ENCODE results near the gene PLXNA2.

Gene PLXNA2

DNA sequence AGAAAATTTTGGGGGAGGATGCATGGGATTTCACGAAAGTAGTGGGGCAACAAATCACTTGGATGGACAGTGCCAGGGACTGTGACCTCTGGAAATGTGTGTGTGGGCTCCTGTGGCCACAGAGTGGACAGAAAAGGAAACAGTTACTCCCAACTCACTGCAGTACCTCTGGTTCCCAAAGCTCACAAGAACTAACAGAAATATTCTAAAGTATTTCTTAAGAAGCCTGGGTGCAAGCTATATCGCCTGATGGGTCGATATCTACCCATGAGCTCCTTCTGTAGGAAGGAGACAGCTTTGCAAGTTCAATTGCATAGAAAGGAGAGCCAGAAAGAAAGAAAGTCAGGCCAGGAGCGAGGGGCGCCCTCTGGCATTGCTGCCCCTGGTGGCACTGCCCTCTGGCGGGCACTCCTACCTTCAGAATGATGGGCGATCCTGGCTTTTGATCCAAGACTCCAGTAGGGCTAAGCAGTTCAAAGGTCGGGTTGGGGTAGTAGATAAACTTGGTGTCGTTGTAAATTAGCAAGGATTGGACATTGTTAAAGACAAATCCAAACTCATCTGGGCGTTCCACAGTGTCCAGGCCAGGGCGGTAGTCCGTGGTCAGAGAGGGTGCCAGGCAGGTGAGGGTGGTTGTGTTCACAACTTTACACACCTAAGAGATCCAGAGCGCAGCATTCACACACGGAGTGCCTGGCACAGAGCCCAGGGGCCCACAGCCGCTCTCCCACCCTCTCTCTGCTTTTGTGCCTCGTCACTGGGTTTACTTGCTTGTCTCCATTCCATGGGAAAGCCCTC lies 198.5 kb downstream of the PLXNA2 start:
- no peak for DNase-seq (ENCODE audit: low read depth)

DNA sequence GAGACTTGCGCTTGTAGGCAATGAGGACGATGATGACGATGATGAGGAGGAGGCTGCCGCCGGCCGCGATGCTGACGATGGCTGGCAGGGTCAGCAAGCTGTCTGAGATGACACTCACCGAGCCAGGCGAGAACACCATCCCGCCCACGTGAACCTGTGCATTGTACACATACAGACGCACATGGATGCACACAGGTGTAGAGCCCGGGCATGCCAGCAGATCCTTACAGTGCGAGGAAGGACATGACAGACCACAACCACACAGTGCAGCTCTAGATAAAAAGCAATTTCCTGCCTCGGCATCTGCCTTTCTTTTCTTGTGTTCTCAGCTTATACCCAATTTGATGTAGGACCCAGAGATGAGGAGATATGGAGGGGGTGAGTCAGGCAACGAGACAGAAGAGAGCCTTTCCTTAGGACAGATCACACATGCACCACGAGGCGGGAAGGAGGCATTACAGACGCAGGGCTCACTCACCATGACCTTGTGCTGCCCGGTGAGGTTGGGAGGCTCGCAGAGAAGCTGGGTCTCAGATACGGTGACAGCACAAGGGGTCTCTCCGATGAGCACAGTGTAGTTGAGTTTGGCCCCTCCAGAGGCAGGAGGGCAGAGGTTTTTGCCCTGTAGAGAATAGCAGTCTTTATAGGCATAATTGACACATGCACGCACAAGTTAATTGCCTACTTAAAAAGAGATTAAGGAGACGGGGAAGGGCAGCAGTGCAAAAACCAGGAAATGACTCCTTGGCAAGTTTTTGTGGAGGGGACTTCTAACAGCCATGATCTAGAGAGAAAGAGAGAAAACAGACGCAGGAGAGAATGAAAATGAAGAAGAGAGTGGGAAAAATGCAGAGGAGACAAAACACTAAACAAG lies 199.4 kb downstream of the PLXNA2 start:
- no peak for DNase-seq (ENCODE audit: low read depth)

- no peak for DNase-seq (ENCODE audit: low read depth)
Observed at GRCh38 chr1:208043691-208044181, 200.4 kb downstream of the PLXNA2 start.

GRCh38 chr1:208042868-208043267 lies 201.3 kb downstream of the PLXNA2 start:
- no peak for DNase-seq (ENCODE audit: low read depth)

- DNase-seq (ENCODE audit: low read depth), result no peak
Observed at GRCh38 chr1:208042041-208042615, 202.1 kb downstream of the PLXNA2 start.

DNA sequence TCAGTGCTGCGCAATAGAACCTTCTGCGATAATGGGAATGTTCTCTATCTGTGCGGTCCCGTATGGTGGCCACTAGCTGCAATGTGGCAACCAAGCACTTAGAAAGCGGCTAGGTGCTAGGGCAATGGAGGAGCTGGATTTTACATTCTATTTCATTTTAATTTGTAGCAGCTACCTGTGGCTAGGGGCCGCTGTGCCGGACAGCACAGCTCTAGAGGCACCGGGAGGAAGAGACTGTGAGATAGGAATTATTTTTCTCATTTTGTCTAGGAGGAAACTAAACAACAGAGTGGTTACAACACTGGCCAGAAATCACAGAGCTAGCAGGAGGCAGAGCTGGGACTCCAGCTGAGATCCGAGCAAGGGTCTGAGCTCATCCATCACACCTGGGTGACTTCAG lies 202.7 kb downstream of the PLXNA2 start:
- no peak for DNase-seq (ENCODE audit: low read depth)

DNA sequence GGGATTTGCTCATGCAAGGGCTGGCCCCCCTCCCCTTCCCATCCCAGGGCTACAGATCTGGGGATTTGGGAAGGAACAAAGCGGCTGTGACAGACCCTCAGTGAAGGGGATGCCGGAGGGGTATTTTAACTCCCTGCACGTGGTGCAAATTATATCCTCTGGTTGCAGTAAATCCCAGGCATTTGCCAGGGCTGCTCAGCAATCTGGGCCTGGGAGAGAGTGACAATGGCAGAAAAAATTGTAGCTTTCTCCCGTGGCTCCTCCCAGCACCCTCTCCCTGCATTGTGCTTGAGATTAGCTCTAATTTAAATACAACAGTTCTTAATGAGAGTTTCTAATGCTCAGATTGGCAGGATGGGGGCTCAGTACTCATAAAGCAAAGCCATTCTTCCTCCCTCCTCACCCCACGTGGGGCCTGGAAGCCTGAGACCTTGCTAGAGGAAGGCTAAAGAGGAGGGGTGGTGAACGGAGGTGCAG lies 203.3 kb downstream of the PLXNA2 start:
- no peak for DNase-seq (ENCODE audit: low read depth)

DNA sequence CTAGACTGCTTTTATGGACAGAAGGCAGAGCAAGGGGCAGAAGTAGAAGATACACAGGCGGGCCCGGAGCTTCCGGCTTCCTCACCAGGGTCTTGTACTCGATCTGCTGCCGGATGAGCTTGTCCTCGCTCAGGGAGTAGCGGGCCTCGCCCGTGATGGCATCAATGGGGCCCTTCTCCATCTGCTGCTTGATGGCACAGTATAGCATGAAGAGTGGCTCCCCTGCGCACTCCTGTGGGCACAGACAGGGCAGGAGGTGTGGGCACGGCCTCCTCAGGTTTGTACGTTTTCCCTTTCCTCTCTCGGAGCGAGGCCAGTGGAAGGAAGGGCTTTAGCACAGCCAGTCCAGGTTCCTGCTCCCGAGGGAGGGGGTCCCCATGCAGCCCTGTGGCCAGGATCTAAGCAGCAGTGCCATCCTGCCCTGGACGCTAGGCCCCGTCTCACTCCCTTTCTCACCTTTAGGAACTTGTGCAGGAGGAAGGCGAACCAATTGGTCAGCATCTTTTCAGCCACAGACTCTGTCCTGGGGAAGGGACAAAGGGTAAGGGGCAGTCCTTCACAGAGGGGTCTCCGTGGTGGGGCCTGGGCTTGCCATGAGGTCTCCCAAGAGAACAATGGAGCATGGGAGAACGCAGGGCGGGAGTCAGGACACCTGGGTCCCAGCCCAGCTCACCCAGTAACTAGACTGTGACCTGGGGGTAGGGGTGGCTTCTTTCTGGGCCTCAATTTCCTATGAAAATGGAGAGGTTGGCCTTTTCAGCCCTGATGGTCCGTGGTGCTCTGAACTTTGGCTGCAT lies 204.4 kb downstream of the PLXNA2 start:
- DNase-seq (ENCODE audit: low read depth), result no peak

DNA sequence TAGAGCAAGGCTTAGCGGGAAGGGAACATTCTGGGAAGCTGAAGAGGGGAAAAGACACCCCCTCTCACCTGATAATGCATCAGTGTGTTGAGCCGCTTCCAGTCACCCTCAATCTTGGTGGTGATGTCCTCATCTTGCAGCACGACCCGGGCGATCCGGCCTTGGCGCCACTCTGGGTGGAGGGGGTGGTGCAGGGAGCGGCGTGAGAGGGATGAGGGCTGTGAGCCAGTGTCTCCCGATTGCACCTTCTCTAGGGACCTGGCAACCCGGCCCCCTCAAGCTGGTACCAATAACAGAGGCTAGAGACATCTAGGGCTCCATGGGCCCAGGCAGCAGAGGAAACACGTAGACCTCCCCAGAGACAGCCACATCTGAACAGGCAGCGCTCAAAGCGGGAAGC lies 205.9 kb downstream of the PLXNA2 start:
- DNase-seq (ENCODE audit: low read depth), result no peak

DNA sequence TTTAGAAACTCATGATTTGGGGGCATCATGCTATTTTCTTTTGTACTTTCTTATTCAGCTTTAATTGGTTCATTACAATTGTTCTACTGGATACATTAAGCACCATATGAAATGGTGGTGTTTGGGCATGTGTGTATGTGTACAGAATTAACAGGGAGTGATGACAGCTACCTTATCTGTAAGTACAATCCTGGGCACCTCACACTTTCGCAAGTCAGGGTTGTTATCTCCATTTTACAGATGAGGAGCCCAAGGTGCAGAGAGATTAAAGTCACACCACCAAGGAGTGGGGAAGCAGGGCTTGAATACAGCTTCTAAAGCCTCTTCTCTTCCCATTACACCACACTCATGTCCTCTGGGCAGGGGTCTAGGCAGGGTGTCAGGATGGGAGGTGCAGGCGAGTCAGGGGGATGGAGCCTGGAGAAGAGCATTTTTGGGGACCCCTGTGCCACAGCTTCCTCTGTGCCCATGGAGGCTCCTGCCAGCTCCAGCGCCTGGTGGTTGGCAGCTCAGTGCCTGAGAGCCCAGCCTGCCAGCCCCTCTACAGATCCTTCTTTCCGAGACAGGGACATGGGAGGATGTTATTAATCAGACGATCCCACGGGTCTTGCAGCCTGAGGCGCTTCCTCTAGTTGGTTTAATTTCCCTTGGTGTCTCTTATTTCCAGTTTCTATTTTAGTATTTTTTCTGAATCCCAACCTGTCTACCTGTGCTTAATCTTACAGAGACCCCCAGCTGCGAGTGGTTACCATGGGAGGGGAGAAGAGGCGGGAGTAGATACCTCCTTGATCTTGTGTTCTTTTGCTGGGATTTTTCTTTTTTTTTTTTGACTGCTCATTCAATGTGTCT lies 207.0 kb downstream of the PLXNA2 start:
- no peak for DNase-seq (ENCODE audit: low read depth)

DNA sequence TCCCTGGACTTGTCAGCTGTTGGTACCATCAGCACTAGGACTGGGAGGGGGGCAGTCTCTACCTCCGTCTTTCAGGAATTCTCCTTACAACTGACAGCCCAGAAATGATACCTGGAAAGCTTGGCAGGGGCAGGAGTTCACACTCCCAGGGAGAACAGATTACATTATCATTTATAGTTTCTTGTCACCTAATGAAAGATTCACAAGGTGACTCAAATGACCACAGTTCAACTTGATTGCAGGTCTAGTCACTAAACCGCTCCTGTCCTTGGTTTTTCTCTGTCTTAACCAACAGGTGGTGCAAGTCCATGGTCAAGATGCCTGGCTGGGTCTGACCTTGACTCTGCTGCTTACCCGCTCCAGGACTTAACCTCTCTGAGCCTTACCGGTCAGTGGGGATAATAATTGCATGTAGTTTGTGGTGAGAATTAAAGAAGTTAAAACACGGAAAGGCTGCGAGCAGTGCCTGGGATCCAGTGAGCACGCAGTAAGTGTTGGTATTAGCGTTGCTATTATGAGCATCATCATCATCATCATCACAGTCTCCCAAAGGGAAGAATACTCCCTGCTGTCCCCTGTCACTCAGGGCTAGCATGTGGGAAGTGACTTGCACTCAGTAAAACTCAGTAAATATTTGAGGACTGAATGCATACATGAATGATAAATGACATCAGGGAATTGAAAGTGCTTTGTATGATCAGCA lies 207.9 kb downstream of the PLXNA2 start:
- no peak for DNase-seq (ENCODE audit: low read depth)

DNA sequence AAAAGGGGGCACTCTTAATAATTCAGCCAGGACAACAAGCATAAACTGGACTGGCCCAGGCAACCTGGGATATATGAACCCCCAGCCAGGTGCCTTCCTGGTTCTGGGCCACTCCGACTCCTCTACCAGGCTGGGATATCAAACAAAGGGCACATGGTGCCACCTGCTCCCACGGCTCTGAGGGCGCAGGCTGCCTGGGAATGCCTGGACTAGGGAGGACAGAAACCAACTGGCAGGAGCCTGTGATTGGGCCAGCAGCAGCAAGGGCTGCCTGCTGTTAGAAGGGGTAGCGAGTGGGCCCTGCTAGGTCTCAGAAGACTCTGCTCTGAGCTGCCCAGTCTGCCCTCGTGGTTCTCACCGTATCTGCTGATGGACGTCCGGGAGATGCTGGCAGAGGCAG lies 210.0 kb downstream of the PLXNA2 start:
- DNase-seq (ENCODE audit: low read depth), result no peak

DNA sequence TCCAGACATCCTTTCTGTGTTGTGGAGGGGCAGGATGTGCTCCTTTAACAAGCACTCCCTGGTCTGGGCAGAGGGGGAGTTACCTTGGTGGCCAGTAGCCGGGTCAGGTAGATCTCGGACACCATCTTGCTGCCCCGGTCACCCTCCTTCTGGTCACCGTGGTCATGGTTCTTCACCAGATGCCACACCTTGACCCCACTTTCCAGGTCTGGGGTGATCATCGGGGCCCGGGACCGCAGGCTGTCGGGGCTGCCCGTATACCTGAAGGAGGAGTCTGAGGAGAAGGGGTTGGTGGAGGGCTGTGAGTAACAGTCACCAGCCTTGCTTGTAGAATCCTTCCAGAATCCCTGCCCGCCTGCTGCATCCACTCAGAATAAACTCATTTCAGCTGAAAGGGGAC lies 210.9 kb downstream of the PLXNA2 start:
- DNase-seq (ENCODE audit: low read depth), result no peak

DNA sequence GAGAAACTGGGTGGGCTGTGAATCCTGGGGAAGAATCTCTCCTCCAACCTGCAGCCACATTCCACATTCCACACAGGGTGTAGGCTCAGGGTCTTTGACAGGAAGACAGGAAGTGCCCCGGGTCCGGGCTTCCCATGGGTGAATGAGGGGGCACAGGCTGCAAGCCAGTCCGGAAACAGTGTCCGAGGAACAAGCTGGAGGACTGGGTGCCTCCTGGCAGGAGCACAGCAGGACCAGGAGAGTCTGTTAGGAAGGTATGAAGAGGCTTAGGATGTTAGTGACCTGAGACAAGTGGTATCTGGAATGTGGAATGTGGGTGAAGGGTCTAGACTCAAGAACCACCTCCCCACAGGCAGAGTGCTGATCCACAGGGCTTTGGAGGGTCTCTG lies 212.3 kb downstream of the PLXNA2 start:
- DNase-seq (ENCODE audit: low read depth), result no peak

GRCh38 chr1:208031316-208031931 lies 212.8 kb downstream of the PLXNA2 start:
- no peak for DNase-seq (ENCODE audit: low read depth)

DNA sequence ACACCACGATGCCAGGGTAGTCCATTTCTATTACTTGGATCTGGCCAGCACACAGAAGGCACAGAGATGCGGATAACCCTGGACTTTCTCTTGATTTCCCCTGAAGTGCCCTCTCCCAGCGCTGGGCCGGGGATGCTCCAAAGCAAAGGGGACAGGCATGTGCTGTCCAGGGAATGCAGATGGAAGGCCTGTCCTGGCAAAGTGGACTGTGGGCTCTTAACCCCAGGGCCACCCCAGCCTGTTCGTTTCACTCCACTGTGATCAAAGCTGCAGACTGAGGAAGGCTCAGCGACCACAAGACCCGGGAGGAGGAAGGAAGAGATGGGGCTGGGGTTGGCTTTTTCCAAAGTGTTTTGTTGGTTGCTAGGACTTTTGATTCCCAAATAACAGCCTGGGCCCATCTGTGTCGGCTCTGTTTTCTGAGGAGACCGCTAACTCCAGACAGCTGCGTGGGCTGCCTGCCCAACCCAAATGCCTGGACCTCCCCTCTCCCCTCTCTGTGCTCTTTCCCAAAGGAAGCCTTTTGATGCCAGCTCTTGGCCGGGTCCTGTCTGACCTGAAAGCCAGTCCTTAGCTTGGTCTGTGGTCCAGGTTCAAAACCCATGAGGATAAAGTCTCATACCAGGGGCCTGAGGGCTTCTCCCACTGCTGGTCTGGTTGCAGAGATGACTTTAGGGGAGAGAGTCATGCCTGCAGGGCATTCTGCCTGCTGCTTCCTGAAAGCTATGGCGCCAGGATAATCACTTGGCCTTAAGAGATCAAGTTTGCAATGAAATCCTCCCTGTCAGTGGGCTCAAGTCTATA lies 213.7 kb downstream of the PLXNA2 start:
- DNase-seq (ENCODE audit: low read depth), result no peak

DNA sequence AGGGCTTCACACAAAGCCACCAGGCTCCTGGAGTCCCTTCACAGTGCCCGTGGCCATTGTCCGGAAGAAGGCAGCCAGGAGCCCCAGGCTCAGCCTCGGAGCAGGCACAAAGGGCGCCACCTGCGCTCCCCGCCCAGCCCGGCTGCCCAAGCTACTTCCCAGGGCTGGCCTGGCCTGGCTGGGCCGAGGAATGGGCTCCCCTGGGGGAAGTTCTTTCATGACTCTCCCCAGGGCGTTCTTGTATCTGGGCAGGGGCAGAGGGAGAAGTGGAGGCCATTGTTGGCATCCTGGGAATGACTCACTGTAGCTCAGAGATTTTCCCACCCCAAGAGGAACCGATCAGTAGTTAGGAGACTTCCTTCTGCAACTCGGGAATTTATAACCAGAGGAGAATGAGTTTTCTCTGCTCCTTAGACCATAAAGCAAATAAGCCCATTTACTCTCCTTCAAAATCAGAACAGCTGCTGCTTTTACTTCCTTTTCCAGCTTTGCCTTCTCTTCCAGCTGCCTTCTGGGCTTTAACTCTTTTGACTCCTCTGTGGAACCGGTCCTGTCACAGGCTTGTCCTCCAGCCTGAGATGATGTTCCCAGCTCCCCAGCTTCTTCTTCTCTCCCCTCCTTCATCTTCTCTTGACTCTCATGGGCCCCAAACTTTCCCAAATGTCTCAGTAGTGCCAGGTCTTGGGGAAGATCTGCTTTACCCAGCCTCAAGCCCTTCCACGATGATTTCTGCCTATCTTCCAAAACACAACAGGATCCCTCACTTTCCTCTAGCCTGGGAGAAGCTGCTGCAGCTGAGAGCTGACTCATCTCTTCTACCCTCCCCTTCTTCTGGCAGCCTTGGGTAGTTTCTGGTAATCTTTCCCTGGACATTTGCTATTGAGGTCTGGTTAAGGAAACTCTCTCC lies 214.6 kb downstream of the PLXNA2 start:
- no peak for DNase-seq (ENCODE audit: low read depth)

- DNase-seq (ENCODE audit: low read depth), result no peak
Observed at GRCh38 chr1:208028526-208028925, 215.7 kb downstream of the PLXNA2 start.
